GM21737 (cell line): Measurements from ENCODE around the gene VGF.

Experiments used
- ATAC-seq: cut with Tn5 transposase; IDR thresholded peaks from one replicate; pipeline ENCODE4 v1.9.1; 2021; ENCODE audit warnings: mild to moderate bottlenecking, moderate library complexity; ENCODE audit not compliant: unreplicated experiment

The VGF gene

DNA sequence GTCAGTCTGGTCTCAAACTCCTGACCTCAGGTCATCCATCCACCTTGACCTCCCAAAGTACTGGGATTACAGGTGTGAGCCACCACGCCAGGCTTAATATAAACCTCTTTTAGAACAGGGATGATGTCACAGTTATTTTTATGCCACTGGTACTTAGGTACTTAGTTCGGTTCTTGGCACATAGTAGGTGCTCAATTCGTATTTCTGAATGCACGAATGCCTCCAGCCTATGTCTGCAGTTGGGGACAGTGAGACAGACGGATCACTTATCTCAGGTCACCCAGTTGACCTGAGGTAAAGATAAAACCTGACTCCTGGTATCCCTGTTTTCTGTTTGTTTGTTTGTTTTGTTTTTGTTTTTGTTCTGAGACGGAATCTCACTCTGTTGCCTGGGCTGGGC is 20.8 kb upstream of the VGF start:
- ATAC-seq: no peak

DNA sequence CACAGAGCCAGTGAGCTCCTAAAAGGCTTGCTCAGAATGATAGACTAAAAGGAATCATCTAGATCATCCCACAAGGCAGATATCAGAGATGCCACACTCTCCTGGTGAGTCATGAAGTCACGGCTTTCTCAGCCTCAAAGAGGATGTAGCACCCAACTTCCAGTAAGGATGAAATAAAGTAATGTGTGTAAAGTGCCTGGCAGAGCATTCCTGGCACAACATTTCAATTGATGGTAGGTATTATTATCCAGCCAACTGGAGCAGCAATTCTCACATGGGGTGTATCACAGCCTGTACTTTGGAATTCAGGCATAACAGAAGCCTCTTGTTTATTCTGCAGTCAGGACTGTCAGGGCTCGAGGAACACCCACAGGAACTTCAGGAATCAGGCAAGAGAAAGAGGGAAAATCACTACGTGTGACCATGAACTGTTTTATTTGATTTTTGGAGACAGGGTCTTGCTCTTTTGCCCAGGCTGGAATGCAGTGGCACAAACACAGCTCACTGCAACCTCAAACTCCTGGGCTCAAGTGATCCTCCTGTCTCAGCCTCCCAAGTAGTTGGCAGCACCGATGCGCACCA is 20.0 kb upstream of the VGF start:
- ATAC-seq: no peak

DNA sequence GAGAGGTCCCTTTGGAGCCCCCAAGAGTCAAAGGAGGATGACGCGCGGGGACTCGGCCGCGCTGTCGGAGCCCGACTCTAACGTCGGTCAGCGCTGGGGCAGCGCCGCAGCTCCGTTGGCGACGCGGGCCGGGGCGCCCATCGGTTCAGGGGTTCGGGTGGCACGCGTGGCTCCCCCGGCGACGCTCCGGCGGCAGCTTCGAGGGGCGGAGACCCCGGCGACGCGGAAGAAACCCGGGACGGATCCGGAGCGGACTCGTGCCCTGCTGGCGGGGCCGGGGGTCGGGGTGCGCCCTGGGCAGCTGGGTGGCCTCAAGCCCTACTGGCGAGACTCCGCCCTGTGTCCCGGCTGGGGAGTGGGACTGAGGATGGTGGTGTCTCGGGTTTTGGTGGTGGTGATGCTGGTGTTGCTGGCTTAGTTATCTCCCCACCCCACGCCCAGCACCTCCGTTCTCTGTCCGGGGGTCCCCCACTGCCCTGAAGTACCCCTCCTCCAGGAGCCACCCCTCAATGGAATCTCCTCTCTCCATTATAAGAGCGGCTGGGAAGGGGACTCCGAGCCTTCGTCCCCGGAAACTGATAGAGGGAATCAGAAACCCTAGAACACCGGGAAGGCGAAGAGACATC is 14.9 kb upstream of the VGF start, which contains the start of gene NAT16:
NAT16 (minus strand) TSS at position 164 of the 626 bp plus-strand sequence. CDS start 5,486 bp downstream, outside the sequence.
- no peak for ATAC-seq

DNA sequence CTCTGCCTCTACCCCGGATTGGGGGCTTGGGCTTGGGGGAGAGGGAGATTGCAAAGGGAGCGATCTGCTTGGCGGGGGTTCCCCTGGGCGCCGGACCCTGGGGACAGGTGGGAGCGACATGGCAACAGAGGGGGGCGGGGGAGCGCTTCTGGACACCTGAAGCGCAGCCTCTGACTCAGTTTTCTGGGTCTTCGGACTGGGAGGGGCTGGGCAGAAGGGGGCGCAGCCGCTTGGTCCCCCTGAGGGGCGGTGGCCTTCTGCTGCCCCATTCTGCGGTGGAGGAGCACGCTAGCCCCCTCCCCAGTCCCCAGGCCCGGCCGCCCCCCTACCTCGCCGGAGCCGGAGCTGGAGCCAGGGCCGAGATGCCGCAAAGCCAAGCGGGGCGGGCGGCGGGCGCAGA is 14.3 kb upstream of the VGF start:
- no peak for ATAC-seq

DNA sequence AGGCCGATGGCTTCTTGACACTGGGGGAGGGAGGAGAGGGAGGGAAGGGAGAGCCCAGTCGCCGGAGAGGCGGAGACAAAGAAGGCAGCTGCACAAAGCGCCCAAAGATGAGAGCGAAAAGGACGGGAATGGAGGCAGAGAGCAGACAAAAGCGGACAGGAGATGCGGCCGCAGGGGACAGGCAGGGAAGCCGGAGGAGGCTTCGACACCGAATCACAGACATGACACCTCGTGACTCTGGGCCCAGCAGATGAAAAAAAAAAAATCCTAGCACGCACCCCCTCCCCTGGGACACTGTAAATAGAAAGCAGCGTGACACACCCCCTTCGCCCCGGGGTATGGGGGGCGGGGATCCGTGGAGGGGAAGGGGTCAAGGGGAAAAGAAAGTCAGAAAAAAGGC is 13.7 kb upstream of the VGF start:
- no peak for ATAC-seq

DNA sequence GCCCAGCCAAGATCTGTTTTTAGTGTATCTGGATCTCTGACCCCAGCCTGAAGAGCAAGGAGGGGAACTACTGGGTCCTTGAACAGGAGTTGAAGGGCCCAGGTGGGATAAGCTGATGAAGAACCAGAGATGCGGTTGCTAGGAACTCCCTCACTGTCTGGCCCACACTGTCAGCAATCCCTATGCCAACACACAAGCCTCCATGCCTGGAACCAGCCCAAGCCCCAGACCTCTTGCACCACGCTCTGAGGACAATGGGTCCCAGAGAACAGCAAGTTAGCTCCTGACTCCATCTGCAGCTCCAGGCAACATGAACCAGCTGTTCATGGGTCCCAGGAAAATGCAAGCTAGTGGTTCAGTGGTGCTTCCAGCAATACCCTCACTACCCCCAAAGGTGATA is 12.3 kb upstream of the VGF start:
- ATAC-seq: no peak

DNA sequence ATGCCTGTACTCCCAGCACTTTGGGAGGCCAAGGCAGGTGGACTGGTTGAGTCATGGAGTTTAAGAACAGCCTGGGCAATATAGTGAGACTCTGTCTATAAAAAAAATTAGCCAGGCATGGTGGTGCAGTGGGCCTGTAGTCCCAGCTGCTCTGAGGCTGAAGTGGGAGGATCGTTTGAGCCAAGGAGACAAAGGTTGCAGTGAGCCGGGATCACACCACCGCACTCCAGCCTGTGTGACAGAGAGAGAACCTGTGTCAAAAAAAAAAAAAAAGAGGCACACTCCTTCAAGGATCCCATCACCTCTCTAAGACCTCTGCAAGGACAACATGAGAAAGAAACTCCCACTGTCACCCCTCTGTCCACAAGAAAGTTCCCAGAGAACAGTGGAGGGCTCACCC is 10.3 kb upstream of the VGF start:
- ATAC-seq: no peak

DNA sequence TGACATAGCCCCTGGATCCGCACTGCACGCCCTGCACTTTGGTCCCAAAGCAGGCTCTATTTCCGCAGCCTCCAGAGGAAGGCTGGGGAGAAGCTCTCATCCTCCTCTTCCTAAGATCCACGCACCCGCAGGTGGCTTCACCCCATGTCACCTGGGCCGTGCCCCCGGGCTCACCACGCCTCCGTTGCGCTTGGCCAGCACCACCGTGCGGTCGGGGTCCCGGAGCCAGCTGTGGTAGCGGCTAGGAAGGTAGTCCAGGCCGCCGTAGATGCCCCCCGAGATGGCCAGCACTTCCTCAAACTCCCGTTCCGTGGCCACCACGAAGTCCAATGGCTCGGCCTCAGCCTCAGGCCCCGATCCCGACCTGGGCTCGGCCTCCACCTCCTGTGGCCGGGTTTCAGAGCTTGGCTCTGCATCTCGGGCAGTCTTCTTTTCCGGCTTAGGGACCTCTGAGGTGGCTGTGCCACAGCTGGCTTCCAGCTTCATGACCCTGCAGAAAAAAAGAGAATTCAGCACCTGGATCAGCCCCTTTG is 9.0 kb upstream of the VGF start:
- no peak for ATAC-seq

DNA sequence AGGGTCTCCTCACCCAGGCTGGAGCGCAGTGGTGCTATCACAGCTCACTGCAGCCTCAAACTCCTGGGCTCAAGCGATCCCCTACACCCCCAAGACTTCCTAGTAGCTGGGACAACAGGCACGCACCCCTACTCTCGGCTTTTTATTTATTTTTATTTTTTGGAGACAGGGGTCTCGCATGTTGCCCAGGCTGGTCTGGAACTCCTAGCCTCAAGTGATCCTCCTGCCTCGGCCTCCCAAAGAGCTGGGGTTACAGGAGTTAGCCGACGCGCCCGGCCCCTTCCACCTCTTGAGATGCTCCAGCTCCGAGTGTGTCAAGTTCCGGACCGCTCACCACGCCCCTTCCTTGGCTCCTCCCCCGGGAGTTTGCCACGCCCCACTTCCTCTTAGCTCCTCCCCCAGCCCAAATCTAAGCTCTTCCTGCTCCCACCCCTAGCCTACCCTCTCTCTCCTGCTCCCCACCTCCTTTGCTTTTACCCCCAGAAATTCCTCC is 8.4 kb upstream of the VGF start:
- ATAC-seq: no peak

DNA sequence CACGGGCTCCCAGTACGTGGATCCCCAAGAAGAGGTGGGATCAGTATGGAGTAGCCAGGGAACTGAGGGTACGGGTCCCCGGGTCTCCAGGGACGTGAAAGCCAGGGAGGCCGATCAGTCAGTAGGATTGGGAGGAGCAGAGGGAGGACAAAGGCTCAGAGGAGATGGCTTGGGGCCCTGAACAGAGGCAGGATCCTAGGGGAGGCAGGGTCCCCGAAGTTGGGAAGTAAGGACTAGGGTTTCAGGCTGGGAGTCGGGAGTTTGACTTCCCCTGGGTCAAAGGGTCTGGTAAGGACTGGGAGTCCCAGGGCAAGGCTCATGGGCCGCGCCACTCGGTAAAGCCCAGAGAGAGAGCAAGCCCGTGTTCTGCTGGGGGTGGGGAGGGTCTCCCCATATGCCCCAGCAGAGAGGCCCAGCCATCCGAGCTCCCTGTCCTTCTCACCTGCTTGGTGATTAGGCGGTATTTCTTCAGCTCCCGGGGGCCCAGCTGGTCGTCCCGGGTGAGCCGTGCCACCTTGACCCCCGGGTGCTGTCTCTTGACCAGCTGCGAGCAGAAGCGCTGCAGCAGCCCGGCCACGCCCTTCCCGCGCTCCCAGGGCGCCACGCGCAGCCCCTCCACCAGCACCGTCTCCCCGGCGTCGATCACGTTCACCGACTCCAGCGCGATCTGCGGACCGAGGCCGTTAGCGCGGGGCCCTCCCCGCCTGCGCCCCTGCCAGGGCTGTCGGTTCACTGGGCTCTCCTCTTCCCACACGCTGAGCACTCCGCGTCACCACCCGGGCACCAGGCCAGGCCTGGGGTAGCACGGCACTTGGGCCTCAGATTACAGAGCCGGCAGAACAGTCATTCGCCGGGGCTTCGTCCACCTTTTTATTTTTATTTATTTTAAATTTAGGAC is 7.7 kb upstream of the VGF start:
- no peak for ATAC-seq

DNA sequence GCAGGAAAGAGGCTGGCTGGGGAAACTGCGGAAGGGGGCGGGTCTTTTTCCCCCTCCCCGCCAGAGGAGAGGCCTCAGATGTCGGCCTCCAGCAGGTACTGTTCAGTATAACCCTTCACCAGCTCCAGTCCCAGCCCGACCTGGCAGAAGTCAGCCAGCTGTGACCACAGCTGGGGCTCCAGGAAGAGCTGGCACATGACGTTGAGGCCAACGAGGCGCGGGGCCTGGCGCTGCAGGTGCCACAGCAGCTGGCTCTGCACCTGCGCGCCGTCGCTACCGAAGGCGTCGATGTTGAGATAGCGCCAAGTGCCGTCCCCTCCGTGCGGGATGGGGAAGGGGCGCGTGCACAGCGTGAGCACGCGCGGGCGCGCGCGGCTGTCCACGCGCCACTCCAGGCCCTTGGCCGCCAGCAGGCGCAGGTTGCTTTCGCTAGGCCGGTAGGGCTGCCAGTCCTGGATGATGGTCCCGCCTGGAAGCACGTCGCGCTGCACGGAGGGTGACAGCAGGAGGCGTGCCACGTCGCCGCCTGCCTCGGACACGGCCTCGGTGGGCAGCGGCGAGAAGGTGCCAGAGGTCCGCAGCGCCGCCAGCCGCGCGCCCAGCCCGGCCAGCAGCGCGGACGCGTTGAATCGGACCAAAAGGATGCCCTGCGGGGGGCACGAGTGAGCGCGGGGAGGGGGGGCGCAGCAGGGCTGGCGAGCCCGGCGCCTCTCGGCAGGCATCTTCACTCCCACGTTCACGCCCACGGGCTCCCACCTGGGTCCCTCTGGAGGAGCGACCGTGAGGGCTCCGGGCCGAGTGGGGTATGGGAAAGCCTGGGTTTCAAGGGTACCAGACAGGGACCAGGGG is 6.9 kb upstream of the VGF start:
- ATAC-seq: no peak

DNA sequence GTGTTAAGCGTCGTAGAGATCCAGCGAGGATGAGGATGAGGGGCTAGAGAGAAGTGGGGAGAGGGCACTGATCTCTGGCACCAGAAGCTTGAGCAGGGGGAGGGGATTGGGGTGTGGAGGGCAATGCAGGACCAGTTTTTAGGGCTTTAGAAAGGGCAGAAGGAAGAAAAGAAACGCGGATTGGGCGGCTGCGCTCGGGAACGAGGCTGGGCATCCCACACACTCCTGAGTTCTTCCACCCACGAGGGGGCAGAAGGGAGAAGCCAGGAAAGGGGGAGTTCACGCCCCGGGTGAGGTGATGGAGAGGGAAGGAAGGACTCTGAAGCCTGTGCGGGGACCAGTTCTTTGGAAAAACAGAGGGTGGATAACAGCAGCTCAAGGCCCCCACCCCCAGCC is 6.1 kb upstream of the VGF start:
- no peak for ATAC-seq

DNA sequence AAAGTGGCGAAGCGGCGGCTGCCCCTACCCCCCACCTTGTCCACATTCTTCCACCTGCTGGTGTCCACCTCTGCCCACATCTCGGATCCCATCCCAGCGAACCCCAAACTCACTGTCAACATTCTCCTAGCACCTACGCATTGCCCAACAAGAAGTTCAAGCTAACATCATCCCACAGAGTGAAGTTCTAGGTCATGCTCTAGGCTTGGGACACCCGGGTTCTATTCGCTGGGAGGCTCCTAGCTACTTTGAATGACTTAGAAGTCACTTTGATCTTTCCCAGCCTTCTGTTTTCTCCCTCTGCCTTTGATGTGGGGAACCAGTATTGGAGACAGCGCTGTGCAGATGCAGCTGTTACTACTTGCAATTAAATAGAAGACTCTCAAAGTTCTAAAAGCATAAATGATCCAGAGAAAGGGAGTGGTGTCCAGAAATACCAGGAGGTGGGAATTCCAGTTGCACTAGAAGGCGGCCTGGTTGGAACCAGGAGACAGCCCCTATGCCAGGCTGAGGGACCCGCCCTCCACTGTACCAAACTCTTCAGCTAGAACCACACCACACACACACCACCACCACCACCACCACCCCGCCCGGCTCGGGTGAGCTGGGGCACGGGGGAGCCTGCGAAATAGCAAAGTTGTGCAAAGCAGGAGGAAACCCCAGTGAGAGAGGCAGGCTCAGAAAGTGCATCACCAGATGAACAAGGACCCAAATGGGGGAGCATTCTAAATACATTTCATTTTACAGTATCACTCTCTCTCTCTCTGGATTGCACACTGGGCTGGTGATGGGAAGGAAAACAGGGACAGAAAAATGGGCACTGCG is 5.5 kb upstream of the VGF start:
- ATAC-seq: no peak

DNA sequence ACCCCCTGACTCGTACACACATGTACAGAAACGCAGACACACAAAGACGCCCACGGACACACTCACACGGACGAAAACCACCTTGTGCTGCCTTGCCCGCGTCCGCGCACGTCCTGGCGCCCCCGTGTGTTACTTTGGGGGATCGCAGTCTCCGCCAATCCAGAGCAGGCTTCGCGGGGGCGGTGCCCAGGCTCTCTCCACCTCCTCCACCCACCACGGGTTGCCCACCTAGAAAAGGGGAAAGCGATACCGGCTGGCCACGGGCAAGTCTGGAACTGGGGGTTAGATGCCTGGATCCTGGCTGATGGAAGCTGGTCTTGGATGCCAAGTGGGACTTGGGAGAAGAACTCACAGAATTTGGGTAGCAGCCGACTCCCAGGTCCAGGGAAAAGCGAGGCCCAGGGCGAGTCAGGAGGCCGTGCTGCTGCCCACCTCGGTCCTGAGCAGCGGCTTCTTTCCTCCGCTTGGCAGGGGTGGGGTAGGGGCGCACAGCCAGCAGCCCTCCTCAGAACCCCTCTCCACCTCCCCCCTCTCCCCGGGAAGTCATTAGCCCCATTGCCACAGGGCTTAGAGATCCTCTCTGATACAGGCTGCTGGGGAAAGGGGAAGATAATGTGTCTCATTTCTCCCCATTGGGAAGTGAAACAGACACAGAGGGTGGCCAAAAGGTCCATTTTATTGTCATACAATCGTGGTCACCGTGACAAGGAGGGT is 4.6 kb upstream of the VGF start:
- no peak for ATAC-seq

DNA sequence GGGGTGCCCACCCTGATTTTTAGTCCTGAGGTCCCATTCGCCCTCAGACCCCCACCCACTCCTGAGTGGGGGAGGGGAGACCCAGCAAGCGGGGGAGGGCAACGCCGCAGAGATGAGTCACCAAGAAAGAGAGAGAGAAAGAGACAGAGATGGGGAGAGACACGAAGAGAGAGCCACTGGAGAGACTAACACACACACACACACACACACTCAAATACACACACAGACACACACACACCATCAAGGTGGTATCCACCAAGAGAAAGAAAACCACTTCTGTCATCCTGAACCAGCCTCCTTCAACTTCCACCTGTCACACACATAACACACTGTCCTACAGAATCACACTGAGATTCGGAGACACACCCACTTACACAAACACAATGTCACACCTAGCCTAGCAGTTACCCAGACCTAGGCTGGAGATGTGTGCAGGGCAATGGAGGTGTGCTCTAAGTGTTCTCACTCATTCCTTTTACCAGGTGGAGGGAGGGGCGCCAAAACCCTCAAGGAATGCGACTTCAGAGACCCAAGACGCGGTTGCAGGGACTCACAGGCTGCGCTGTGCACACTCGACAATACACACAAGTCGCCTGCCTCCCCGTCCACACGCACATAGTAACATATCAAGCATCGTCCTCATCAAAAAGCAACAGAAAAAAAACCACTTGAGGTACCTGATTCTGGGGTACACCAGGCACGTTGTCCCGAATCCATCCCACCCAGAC is 3.9 kb upstream of the VGF start:
- no peak for ATAC-seq

DNA sequence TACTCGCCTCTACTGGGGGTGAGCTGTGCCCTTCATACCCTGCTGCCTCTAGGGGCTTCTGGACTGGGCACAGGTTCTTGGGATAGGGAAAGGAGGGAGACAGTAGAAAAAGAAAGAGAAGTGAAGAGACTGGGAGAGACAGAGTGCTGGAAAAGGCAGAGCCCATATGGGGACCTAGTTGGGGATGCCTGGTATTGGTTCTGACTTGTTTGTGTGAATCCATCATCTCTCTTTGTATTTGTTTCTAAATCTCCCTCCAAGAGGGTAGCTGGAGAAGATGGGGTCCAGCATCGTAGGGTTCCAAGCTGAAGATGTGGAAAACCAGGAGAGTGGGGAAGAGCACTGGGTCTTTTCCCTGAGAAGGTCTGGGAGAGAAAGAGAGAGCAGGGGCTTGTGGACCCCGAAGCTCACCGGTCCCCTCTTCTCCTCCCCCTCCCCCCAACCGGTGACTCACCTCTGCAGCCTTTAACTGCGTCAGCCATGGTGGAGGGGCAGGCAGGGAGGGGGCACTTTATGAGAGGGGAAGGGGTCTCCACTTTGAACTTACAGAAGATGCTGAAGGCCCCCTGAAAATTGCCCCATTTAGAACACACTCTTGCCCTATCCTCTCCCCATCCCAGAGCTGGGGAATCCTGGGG is 3.2 kb upstream of the VGF start:
- ATAC-seq: no peak

DNA sequence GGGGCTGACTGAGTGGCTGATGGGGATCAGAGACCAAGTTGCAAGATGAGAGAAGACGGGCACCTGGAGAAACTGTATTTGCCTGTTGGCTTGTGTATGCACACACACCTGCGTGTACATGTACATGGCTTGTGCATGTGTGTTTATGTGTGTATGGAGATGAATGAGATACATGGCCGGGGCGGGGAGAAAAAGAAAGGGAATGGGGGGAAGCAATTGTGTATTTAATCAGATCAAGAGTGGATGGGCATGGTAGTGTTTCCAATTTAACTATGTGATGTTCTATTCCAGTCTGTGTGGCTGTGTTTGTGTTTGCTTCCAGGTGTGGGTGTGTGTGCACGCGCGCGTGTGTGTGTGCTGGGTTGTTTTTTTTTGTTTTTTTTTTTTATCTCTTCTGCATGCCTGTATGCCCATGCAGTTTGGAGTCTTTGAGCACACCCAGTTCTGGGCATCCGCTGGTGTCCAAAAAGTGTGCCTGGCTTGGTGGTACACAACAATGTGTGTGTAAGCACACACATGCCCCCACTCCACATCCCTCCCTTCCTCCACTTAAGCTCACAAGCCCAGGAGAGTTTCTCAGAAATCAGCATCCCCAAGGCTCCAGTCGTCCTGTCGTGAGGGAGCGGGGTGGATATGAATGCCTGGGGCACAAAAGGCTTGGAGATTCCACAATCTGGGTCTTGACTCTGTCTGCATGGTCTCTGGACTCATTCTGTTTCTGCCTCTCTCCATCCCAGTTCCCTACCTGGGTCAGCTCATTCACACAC is 2.5 kb upstream of the VGF start:
- ATAC-seq: no peak
